ENCODE results near the gene CRTC1. TPM values are rescaled to one million over a fixed set of nuclear protein-coding genes. Genes with fewer than 3 reads are reported as not detected.

The CRTC1 gene
- total and polyA plus RNA-seq, 9 of the 15 experiments (the other 6 are each of a cell fraction or from before 2014, with no cell fraction given), result 0.25 to 3.8 (median 1.2) TPM; not detected in 2

GRCh38 chr19:18742838-18743783 lies 59.6 kb downstream of the CRTC1 start (continued):
- no peak for TF ChIP-seq ARID2 (IDR thresholded peaks at IDR 0.05)
- TF ChIP-seq SLC30A9 (CRISPR knock-in tag; IDR thresholded peaks at IDR 0.05), result no peak
- no peak for TF ChIP-seq TAF9B (IDR thresholded peaks at IDR 0.05; ENCODE audit: partially characterized antibody)
- TF ChIP-seq HNRNPK (IDR thresholded peaks at IDR 0.05; ENCODE audit: low read depth, low read length, poor library complexity, severe bottlenecking), result no peak
- TF ChIP-seq NFE2L1 (tag; IDR thresholded peaks at IDR 0.05; ENCODE audit: borderline replicate concordance, low read depth), result no peak
- TF ChIP-seq THRAP3 (IDR thresholded peaks at IDR 0.05; ENCODE audit: borderline replicate concordance), result no peak
- TF ChIP-seq NFIC (IDR thresholded peaks at IDR 0.05), result peak; percentile 95
- no peak for TF ChIP-seq ZC3H8 (IDR thresholded peaks at IDR 0.05)
- TF ChIP-seq PHB2 (IDR thresholded peaks at IDR 0.05; ENCODE audit: low read depth), result no peak
- TF ChIP-seq ZNF436 (CRISPR knock-in tag; IDR thresholded peaks at IDR 0.05), result no peak
- TF ChIP-seq NCOA6 (IDR thresholded peaks at IDR 0.05), result no peak
- TF ChIP-seq FOXK1 (CRISPR knock-in tag; IDR thresholded peaks at IDR 0.05; ENCODE audit: borderline replicate concordance), result 0 out of 2 replicates have a peak, but pooled peaks have one; percentile 66
- TF ChIP-seq GATA2 (CRISPR knock-in tag; IDR thresholded peaks at IDR 0.05), result peak; percentile 83
- TF ChIP-seq ESRRA (IDR thresholded peaks at IDR 0.05; ENCODE audit: borderline replicate concordance, low read depth), result peak; percentile 60; the same call in 1 of the 2 replicates
- no peak for TF ChIP-seq MECOM (CRISPR knock-in tag; IDR thresholded peaks at IDR 0.05)
- TF ChIP-seq ZBTB8A (IDR thresholded peaks at IDR 0.05; ENCODE audit: partially characterized antibody), result no peak
- no peak for TF ChIP-seq KHSRP (IDR thresholded peaks at IDR 0.05)
- no peak for TF ChIP-seq EP400 (IDR thresholded peaks at IDR 0.05)
- TF ChIP-seq SIN3B (IDR thresholded peaks at IDR 0.05; ENCODE audit: low read depth), result no peak
- TF ChIP-seq SIRT6 (IDR thresholded peaks at IDR 0.05; ENCODE audit: low read depth, low read length), result no peak
- peak; percentile 100 for TF ChIP-seq HMGN3 (IDR thresholded peaks at IDR 0.05; ENCODE audit: borderline replicate concordance, extremely low read depth, insufficient read length, low read depth, low read length)
- TF ChIP-seq, protein P1, sequence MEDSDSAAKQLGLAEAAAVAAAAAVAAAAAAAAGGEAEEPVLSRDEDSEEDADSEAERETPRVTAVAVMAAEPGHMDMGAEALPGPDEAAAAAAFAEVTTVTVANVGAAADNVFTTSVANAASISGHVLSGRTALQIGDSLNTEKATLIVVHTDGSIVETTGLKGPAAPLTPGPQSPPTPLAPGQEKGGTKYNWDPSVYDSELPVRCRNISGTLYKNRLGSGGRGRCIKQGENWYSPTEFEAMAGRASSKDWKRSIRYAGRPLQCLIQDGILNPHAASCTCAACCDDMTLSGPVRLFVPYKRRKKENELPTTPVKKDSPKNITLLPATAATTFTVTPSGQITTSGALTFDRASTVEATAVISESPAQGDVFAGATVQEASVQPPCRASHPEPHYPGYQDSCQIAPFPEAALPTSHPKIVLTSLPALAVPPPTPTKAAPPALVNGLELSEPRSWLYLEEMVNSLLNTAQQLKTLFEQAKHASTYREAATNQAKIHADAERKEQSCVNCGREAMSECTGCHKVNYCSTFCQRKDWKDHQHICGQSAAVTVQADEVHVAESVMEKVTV (CRISPR knock-in tag; IDR thresholded peaks at IDR 0.05), result no peak
- no peak for TF ChIP-seq NR1H2 (CRISPR knock-in tag; IDR thresholded peaks at IDR 0.05)
- TF ChIP-seq POLR2H (tag; IDR thresholded peaks at IDR 0.05; ENCODE audit: low read depth), result no peak
- no peak for TF ChIP-seq SRSF3 (IDR thresholded peaks at IDR 0.05; ENCODE audit: insufficient read depth, low read length)
- TF ChIP-seq ZNF76 (CRISPR knock-in tag; IDR thresholded peaks at IDR 0.05; ENCODE audit: borderline replicate concordance), result 0 out of 2 replicates have a peak, but pooled peaks have one; percentile 19
- TF ChIP-seq PPARD (CRISPR knock-in tag; IDR thresholded peaks at IDR 0.05), result no peak
- TF ChIP-seq, protein P2, sequence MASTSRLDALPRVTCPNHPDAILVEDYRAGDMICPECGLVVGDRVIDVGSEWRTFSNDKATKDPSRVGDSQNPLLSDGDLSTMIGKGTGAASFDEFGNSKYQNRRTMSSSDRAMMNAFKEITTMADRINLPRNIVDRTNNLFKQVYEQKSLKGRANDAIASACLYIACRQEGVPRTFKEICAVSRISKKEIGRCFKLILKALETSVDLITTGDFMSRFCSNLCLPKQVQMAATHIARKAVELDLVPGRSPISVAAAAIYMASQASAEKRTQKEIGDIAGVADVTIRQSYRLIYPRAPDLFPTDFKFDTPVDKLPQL (IDR thresholded peaks at IDR 0.05; ENCODE audit: extremely low read depth, insufficient read length), result no peak
- TF ChIP-seq TCF7 (IDR thresholded peaks at IDR 0.05; ENCODE audit: borderline replicate concordance), result no peak
- no peak for TF ChIP-seq ZBED1 (IDR thresholded peaks at IDR 0.05)

All from K562 (cell line).